Measurements from ENCODE around the gene CMIP.

The CMIP gene

DNA sequence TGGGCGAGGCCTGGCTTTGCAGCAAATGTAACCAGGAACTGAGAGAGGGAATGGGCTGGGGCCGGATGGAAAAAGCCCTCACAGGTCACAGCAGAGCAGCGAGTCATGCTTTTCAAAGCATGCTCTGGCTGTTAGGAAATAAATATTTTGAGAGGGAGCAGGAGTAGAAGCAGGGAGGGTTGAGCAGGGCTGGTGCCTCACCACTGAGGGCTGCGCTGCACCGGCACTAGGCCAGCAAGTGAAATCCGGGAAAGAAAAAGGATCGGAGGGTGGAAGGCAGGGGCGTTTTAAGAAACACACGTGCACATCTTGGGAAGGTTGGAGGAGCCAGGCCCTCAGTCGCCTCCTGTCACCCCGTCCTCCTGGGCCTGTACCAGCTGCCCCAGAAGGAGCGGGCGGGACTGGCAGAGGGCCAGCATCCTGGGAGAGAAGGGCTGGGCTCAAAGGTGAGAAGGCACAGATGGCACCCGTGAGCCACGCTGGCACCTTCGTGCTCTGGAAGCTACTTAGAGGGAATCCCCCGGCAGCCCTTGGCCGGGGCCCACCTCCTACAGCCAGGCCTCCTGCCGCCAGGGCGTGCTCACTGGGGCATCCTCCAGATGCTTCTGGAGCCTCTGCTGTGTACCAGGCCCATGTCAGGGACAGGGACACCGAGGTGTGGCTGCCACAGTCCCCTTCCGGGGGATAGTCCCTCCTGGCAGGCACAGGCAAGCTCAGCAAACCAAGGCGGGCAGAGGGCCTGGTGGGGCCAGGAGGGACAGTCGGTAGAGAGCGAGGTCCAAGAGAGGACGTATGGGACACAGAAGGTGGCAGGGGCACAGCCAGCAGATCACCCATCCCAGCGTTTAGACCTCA lies 263.0 kb downstream of the CMIP start:
- DNase-seq: no peak

DNA sequence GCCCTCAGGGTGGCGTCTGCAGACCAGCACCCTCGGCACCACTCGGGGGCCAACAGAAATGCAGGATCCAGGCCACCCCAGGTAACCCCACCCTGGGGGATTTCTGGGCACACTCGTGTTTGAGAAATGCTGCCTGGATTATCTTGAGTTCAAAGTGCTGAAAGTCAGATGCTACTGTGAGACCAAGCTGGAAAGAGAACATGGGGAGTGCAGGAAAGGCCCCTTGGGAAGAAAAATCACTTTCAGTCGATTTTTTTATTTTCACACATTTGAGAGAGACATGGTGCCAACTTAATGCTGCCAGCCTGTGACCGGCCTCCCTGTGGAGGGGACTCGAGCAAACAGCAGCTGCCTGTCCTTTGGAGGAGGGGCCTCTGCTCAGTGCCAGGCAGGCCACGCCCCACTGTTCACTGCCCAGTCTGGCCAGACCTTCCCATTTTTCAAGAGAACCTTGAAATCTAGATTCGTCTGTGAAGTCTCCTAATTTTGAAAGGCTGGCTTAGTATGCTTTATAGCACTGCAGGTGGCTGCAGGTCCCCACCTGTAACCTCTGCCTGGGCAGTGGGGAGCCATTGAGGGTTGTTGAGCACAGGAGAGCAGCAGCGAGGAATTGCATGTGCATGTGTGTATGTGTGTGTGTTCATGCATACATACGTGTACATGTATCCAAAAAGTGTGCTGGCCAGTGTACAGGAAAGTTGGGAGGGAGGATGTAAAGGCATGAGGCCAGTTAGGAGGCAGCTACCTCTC lies 263.8 kb downstream of the CMIP start:
- no peak for DNase-seq

DNA sequence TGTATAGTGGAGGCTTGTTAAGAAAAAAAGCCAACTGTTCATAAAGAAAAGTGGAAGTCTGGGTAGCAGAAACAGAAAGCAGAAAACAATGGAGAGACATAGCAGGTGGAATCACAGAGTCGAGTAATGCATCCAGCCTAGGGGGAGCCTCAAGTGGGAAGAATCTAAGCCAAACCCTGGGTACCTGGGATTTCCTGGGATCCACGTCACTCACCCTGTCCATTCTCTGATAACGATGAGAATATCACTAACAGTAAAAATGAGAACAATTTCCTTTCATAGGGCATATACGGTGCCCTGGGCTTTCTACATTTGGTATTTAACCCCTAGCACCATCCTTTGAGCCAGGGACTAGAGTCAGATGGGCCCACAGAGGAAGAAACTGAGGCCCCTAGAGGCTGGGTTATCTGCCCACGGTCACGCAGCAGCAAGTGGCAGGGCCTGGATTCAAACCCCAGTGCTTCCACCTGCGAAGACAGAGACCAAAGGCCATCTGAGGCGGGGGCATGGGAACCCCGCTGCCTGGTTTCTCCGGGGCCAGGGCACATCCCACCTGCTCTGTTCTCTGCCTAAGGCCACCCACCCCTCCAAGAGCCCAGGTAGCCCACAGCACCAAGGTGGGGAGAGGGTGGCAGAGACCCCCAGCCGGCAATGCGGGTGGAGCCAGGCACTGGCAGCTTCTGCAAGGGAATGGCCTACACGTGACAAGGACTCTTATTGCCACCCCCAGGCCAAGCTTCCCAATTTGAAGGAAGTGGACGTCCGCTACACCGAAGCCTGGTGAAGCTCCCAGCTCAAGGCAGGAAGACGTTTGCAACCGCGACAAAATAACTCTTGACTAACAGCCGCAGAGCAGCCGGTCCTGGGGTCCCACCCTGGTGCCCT lies 264.6 kb downstream of the CMIP start:
- DNase-seq: no peak

DNA sequence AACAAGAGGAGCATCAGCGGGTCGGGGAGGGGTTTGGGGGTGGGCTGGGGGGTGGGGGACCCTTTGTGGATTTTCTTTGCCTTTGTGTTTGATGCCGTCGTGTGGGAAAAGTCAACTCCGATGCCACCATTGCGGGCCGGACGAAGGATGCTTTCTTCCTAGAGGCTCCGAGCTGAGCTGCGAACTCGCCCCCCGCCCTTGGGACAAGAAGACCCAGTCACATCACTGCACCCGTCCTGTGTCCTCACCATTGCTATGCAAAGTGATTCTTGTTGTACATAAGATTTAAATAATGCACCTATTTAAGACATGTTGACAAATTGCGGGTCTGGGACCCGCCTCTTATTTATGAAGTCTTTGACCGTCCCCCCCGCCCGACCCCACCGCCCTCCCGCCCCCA lies 265.4 kb downstream of the CMIP start:
- no peak for DNase-seq

DNA sequence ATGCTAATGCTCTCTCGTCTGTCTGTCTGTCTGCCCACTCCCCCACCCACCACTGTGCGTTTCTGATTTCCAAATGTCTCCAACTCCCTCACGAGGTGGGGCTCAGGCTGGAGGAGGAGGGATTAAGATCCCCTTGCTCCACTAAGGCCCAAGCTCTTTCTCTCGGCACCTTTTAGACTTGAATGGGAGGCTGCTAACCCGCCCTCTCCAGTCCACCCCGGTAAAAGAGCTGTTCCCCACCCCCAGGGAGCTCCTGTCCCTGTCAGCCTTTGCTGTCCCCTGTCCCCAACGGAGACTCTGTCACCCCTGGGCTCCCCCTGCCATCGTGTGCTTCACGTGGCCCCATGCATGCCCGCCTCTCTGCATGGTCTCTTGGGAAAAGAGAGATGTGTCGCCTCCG lies 266.0 kb downstream of the CMIP start:
- DNase-seq: no peak

DNA sequence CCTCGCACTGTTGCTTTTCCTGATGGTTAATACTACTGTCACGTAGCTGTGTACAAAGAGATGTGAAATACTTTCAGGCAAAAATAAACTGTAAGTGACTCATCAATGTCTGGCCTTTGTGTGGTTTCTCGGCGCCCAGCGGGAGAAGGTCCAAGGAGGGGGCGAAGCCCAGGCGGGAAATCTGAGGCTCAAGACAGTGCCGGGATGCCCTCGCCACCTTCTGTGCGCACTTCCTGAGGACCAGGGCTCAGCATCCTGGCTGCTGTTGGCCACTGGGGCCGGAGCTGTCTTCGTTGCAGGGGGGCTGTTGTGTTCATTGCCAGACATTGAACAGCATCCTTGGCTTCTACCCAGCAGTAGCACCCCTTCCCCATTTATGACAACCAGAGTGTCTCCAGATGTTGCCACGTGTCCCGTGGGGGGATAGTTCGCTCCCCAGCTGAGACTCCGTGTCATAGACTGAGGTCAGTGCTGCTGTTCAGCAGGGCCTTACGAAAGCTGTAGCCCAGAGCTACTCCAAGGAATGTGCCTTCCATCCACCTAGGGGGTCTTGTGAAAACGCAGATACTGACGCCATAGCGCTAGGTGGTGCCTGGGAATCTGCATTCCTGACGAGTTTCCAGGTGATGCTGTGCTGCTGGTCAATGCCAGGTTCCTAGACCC lies 267.2 kb downstream of the CMIP start:
- DNase-seq: no peak

DNA sequence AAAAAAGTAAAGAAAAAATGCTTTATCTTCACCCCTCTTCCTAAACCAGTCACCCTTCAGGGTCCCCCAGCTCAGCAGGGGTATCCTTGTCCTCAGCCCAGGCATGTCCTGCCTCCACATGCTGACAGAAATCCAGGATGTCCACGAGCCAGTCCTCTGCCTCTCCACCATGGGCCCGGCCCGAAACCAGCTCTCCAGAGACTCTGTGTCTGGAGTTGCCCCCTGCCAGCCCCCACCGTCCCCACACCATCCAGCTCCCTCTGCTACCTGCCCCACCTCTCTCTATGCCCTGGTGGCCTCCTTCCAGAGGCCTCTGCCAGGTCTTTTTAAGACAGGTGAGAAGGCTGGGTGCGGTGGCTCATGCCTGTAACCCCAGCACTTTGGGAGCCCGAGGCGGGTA lies 268.1 kb downstream of the CMIP start:
- DNase-seq: no peak

DNA sequence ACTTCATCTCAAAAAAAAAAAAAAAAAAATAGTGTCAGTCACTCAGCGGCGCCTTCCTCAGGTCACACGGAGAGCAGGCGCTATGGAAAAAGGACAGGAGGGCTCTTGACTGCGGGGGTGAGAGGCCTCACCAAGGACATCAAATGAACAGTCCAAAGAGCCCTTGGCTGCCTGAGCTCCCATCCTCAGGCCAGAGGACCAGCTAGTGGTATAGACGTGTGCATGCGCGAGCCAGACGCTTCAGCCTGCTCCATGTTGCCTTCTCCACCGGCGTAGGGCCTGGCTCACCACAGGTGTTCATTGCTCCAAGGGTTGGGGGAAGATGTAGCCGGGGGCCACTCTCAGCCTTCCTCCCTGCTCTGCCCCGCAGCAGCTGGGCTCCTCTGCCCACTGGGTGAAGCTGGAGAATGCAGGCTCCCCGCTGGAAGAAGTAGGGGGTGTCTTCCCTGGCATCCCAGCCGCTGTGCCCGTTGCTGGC lies 268.7 kb downstream of the CMIP start:
- no peak for DNase-seq

DNA sequence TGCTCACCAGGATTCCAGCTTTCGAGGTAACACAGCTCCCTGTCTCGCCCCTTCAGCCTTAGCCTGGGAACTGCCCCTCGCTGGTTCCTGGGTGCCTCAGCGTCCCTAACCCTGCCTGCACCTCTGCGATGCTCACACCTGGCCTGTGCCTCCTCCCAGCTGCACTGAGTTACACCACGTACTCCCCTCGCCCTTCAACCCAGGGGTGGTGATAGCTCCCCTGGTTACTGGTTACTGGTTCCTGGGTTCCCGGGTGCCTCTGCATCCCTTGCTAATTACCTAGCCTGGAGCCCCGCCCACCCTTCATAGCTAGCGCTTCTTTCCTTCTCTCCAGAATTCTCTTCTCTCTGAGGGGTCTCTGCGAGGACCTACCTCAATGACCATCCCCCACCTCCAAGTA lies 269.2 kb downstream of the CMIP start:
- no peak for DNase-seq

DNA sequence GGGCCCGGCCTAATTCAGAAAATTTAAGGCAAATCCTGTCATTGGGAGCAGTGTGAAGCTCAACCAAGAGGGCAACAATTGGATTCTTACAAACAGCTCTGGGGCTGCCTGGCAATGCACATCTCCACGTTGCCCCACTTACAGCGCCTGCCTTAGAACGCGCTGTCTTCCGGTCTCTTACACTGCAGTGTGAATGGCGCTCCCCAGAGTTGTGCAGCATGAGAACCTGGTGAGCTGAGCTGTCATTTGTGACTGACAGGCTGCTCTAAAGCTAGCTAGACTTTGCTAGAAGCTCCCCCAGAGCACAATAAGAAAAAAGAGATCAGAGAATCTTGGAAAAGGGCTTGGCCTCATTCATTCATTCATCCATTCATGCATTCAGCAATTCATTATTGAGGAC lies 270.0 kb downstream of the CMIP start:
- no peak for DNase-seq

DNA sequence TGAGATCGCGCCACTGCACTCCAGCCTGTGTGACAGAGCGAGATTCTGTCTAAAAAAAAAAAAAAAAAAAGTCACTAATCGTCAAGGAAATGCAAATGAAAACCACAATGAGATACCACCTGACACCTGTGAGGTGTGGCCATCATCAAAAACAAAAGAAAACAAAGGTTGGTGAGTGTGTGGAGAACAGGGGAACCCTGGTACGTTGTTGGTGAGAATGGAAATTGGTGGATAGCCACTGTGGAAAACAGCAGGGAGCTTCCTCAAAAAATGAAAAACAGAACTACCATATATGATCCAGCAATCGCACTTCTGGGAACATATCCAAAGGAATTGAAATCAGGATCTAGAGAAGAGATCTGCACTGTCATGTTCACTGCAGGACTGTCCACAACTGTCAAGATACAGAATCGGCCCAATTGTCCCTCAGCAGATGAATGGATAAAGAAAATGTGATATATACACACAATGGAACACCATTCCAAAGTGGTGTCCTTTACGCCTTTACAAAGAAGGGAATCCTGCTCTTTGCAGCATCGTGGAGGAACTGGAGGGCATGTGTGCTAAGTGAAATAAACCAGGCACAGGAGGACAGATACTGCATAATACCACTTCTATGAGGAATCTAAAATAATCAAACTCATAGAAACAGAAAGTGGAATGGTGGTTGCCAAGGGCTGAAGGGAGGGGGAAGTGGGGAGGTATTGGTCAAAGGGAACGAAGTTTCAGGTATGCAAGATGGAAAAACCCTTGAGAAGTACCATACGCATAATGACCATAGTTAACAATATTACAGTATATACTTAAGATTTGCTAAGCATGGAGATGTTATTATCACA lies 271.0 kb downstream of the CMIP start:
- peak in 2 of 5 donors; percentile 34 to 50 for DNase-seq

DNA sequence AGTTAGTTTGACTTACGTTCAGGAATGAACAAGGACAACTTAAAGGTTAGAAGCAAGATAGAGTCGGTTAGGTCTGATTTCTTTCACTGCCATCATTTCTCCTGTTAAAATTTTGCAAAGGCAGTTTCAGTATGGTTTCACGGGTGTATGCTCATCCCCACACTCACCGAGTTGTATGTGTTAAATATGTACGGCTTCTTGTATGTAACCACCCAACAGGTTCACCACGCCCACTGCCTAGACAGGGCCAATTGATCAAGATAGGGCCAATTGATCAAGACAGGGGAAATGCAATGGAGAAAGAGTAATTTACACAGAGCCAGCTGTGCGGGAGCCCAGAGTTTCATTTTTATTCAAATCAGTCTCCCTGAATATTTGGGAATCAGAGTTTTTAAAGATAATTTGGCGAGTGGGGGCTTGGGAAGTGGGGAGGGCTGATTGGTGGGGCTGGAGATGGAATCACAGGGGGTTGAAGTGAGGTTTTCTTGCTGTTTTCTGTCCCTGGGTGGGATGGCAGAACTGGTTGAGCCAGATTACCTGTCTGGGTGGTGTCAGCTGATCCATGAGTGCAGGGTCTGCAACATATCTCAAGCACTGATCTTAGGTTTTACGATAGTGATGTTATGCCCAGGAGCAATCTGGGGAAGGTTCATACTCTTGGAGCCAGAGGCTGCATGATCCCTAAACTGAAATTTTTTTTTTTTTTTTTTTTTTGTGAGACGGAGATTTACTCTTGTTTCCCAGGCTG lies 272.0 kb downstream of the CMIP start:
- peak in 2 of 5 donors; percentile 35 to 52 for DNase-seq

DNA sequence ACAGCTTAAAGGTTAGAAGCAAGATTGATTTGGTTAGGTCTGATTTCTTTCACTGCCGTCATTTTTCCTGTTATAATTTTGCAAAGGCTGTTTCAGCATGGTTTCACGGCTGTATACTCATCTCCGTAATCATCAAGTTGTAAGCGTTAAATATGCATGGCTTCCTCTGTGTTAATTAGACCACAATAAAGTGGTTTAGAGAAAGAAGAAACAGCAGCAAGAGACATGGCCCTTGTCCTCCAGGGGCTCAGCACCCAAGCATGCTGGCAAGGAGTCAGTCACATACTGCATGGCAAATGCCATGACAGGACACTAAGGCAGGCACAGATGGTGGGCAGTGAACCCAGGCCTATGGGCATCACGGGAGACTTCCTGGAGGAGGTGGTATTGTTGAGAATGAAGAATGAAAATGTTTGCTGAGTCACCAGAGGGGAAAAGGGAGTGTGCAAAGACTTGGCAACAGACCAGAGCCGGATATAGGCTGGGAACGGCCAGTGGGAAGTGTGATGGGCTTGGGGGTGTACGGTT lies 273.1 kb downstream of the CMIP start:
- DNase-seq: peak in 1 of 5 donors; percentile 50

DNA sequence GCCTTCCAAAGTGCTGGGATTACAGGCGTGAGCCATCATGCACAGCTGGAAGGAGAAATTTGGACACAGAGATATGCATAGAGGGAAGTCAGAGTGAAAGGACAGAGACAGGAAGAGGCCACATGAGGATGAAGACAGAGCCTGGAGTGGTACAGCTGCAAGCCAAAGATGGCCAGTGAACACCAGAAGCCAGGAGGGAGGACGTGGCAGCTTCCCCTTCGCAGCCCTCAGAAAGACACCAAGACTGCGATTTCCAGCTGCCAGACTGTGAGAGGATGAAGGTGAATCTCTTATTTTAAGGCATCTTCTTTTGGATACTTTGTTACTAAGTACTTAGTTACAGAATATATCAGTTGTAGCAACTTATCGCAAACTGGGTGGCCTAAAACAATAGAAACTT lies 274.0 kb downstream of the CMIP start:
- no peak for DNase-seq

DNA sequence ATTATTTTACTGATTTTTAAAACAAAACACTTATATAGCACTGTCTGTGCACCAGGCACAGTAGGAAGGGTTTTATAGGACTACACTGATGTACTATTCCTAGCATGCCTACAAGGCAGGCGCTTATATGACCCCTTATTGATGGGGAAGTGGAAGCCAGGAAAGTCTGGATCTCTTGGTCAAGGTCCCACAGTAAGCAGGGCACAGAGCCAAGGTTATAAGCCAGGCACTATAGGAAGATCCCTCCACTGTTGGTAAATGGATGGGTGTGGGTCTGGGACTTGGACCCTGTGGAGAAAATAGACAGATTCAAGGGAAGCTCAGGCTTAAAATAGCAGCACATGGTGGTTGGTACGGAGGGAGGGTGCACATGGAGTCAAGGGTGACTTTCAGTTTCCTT lies 275.4 kb downstream of the CMIP start:
- DNase-seq: no peak

DNA sequence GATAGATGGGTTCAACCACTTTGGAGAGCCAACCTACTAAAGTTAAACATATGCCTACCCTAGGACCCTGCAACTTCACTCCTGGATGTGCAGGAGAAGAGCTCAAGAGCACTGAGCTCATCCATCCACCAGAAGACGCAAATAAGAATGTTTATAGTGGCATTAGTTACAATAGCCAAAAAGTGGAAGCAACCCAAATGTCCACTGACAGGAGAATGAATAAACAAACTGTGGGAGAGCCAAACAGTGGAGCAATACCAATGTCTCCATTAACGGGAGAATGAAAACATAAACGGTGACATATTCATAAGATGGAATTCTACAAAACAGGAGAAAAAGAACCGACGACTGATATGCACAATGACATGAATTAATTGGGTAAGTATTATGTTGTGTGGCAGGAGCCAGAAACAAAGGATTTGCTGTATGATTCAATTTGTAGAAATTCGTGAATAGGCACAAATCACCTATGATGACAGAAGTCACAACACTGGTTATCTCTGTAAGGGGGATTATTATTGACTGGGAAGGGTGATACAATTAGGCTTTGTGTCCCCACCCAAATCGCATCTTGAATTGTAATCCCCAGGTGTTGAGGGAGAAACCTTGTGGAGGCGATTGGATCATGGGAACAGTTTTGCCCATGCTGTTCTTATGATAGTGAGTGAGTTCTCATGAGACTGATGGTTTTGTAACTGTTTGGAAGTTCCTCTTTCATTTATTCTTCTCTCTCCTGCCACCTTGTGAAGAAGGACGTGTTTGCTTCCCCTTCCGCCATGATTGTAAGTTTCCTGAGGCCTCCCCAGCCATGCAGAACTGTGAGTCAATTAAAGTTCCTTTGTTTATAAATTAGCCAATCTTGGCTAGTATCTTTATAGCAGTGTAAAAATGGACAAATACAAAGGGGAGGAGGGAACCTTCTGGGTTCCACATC lies 276.6 kb downstream of the CMIP start:
- DNase-seq: no peak

DNA sequence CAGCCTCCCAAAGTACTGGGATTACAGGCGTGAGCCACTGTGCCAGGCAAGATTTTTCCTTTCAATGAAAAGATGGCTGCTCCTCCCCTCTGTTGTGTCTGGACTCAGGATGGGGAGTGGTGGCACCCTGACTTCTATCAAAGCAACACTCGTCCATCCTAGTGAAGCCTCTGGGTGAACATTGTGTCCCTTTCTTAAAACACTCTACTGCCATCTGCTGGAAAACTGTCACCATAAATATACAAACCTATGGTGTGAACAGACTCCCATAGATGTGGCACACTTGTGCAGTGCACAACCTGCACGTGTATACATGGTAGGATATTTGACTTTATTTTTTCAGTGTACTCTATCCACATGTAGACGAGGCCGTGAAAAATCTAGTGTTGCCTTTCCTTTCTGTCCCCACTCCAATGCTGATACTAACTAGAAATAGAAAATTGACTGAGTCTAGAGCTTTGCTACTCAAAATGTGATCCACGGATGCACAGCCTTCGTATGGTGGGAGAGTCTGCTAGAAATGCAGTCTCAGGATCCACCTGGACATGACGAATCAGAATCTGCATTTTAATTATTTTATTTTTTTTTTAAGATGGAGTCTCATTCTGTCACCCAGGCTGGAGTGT lies 278.6 kb downstream of the CMIP start:
- peak in 3 of 5 donors; percentile 39 to 75 (median 47) for DNase-seq

DNA sequence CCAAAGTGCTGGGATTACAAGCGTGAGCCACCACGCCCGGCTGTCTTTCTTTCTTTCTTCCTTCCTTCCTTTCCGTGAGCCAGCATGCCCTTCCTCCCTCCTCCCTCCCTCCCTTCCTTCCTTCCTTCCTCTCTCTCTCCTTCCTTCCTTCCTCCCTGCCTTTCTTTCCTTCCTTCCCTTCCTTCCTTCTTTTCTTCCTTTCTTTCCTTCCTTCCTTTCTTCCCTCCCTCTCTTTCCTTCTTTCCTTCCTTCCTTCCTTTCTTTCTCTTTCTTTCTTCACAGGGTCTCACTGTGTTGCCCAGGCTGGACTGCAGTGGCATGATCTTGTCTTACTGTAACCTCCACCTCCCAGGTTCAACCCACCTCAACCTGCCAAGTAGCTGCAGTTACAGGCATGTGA lies 283.8 kb downstream of the CMIP start:
- no peak for DNase-seq

DNA sequence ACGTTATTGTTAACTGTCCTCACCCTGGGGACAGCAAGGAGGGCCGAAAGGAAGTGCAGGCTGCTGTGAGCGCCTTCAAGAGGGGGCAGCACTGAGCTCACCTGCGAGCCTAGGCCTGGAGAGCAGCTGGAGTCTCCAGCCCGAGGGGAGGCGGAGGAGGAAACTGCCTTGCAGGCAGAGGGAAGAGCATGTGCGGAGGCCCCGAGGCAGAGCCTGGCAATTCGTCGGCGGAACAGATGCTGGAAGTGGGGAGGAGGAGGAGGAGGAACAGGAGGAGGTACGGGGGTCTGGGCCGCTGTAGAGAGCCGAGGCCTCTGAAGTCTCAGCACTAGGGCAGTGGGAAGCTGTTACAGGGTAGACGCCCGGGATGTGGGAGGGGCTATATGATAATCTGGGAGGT lies 284.8 kb downstream of the CMIP start:
- DNase-seq: no peak

Data from T-helper 1 cell (primary cell).